Measurements from ENCODE around the gene SFXN5. TPM values are rescaled to one million over a fixed set of nuclear protein-coding genes. Genes with fewer than 3 reads are reported as not detected.

SFXN5 gene
- total RNA-seq, 1 donor from 2014 or later: 9.7 TPM

GRCh38 chr2:73033766-73034381 is 37.6 kb downstream of the SFXN5 start:
- ATAC-seq (ENCODE audit: poor library complexity): no peak
- DNase-seq: no peak
- intact Hi-C loops (cut with DNase I): no loop called here

GRCh38 chr2:73033142-73033765 is 38.3 kb downstream of the SFXN5 start:
- ATAC-seq (ENCODE audit: poor library complexity): no peak
- intact Hi-C loops (cut with DNase I): no loop called here

GRCh38 chr2:73032702-73033097 is 38.8 kb downstream of the SFXN5 start:
- intact Hi-C loops (cut with DNase I): no loop called here
- no peak for DNase-seq
- no peak for ATAC-seq (ENCODE audit: poor library complexity)

More at GRCh38 chr2:73033142-73033765, 38.3 kb downstream of the SFXN5 start:
- DNase-seq: no peak

- no peak for DNase-seq
- peak; percentile 18 for ATAC-seq (ENCODE audit: poor library complexity)
- intact Hi-C loops (cut with DNase I): no loop called here
Observed at GRCh38 chr2:73031725-73032701, 39.5 kb downstream of the SFXN5 start.

- ATAC-seq (ENCODE audit: poor library complexity): no peak
- intact Hi-C loops (cut with DNase I): no loop called here
- no peak for DNase-seq
Observed at GRCh38 chr2:73031095-73031678, 40.3 kb downstream of the SFXN5 start.

GRCh38 chr2:73028841-73029240 is 42.7 kb downstream of the SFXN5 start:
- DNase-seq: no peak
- ATAC-seq (ENCODE audit: poor library complexity): no peak
- intact Hi-C loops (cut with DNase I): no loop called here

GRCh38 chr2:73027340-73027739 is 44.2 kb downstream of the SFXN5 start:
- ATAC-seq (ENCODE audit: poor library complexity) (no peak), DNase-seq (no peak)
- intact Hi-C loops (cut with DNase I): no loop called here

- ATAC-seq (ENCODE audit: poor library complexity): no peak
- intact Hi-C loops (cut with DNase I): no loop called here
- no peak for DNase-seq
Observed at GRCh38 chr2:73023497-73023896, 48.0 kb downstream of the SFXN5 start.

GRCh38 chr2:73022024-73022568 is 49.4 kb downstream of the SFXN5 start:
- intact Hi-C loops (cut with DNase I): no loop called here
- no peak for ATAC-seq (ENCODE audit: poor library complexity)
- no peak for DNase-seq

- intact Hi-C loops (cut with DNase I): no loop called here
- DNase-seq (no peak), ATAC-seq (ENCODE audit: poor library complexity) (no peak)
Observed at GRCh38 chr2:73021371-73022010, 50.0 kb downstream of the SFXN5 start.

- intact Hi-C loops (cut with DNase I): no loop called here
- DNase-seq (no peak), ATAC-seq (ENCODE audit: poor library complexity) (no peak)
Observed at GRCh38 chr2:73020657-73021370, 50.7 kb downstream of the SFXN5 start.

- ATAC-seq (ENCODE audit: poor library complexity) (no peak), DNase-seq (no peak)
- intact Hi-C loops (cut with DNase I): no loop called here
Observed at GRCh38 chr2:73020306-73020656, 51.2 kb downstream of the SFXN5 start.

- no peak for DNase-seq
- intact Hi-C loops (cut with DNase I): no loop called here
- ATAC-seq (ENCODE audit: poor library complexity): no peak
Observed at GRCh38 chr2:73018188-73018825, 53.2 kb downstream of the SFXN5 start.

GRCh38 chr2:73013936-73014335 is 57.6 kb downstream of the SFXN5 start:
- intact Hi-C loops (cut with DNase I): no loop called here

GRCh38 chr2:73009177-73009839 is 62.2 kb downstream of the SFXN5 start:
- DNase-seq (no peak), ATAC-seq (ENCODE audit: poor library complexity) (no peak)
- intact Hi-C loops (cut with DNase I): no loop called here

More at GRCh38 chr2:73013936-73014335, 57.6 kb downstream of the SFXN5 start:
- DNase-seq (no peak), ATAC-seq (ENCODE audit: poor library complexity) (no peak)

- DNase-seq (no peak), ATAC-seq (ENCODE audit: poor library complexity) (no peak)
- intact Hi-C loops (cut with DNase I): no loop called here
Observed at GRCh38 chr2:73008766-73009135, 62.8 kb downstream of the SFXN5 start.
